ENCODE results near the gene SLC13A5.
A peak's percentile ranks its signal among the peaks of the same experiment; 100 is the strongest.

SLC13A5 gene

DNA sequence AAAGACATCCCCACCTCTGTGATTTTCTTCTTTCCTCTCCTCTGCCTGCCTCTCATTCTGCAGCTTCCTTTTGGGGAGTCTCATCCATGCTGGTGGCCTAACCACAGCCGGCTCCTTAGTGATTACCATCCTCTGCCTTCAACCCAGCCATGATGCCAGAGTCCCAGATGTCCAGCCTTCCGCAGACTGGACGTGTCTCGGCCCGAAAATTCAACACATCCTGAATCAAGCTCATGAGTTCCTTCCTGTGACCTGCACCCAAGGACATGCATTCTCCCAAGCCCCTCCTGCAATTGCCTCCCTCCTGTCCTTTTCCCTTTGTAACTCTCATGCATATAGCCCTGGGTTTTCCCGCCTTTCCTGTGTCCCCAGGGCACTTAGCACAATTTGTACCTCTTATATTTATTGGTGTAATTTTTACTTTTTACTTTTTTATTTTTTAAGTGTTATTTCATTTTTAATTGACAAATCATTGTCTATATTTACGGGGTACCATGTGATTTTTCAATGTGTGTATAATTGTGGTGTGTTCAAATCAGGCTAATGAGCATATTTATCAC is 1.2 kb upstream of the SLC13A5 start:
- no peak for DNase-seq
- no peak overlapping the region for H2BK120ac ChIP-seq (ENCODE audit: insufficient read depth, low read length, poor library complexity)
- H4K8ac ChIP-seq (ENCODE audit: low read depth, low read length) = no peak overlapping the region
- H2BK5ac ChIP-seq (ENCODE audit: low read depth, low read length, poor library complexity) = no peak overlapping the region
- H2AFZ ChIP-seq (ENCODE audit: insufficient read depth, low read length, poor library complexity) = no peak overlapping the region
- H2BK12ac ChIP-seq (ENCODE audit: low read length) = no peak overlapping the region
- H3K9me3 ChIP-seq (ENCODE audit: insufficient read depth, low read depth, low read length) = peaks cover 7% of the 10 kb centered on the region
- peaks cover 14 to 17% of the 10 kb centered on the region in 2 experiments for H3K4me1 ChIP-seq (ENCODE audit: control insufficient read depth in 1 of 2, insufficient read depth in 2 of 2, low read length in 2 of 2)
- H3K27ac ChIP-seq (ENCODE audit: low read depth, low read length) = no peak overlapping the region
- H3K18ac ChIP-seq (ENCODE audit: low read length) = no peak overlapping the region
- no CpG with 5 or more reads among the region's 7 CpGs for WGBS (ENCODE audit: extremely low coverage, insufficient coverage, insufficient read length)
- H3K27me3 ChIP-seq (ENCODE audit: insufficient read depth, low read length) = peaks cover 18% of the 10 kb centered on the region
- H3K79me1 ChIP-seq (ENCODE audit: low read length) = no peaks in the 10 kb centered on the region
- no peak overlapping the region for H3K4me2 ChIP-seq (ENCODE audit: low read length)
- peak overlapping the region; percentile 6 for H3K4me3 ChIP-seq (ENCODE audit: low read depth, low read length)
- H3K14ac ChIP-seq (ENCODE audit: low read length) = no peak overlapping the region
- H3K79me2 ChIP-seq (ENCODE audit: control insufficient read depth, insufficient read depth, low read length, poor library complexity) = no peaks in the 10 kb centered on the region
- H3K23ac ChIP-seq (ENCODE audit: low read length) = no peak overlapping the region
- no peak overlapping the region for H3K9ac ChIP-seq (ENCODE audit: low read length)
- H4K12ac ChIP-seq (ENCODE audit: low read depth, low read length) = no peak overlapping the region
- H3K36me3 ChIP-seq (ENCODE audit: control insufficient read depth in 1 of 2, insufficient read depth in 2 of 2, low read length in 2 of 2) = no peaks in the 10 kb centered on the region
- H3K4ac ChIP-seq (ENCODE audit: low read depth, low read length) = no peak overlapping the region
- no peak overlapping the region for H4K91ac ChIP-seq (ENCODE audit: low read depth, low read length)
- H2AK5ac ChIP-seq (ENCODE audit: low read length) = no peak overlapping the region

GRCh38 chr17:6713918-6714271 is 726 bp upstream of the SLC13A5 start:
- WGBS (ENCODE audit: extremely low coverage, insufficient coverage, insufficient read length) = no CpG with 5 or more reads among the region's 29 CpGs
- H2AK5ac ChIP-seq (ENCODE audit: low read length) = no peak overlapping the region

GRCh38 chr17:6712854-6713129 is 377 bp downstream of the SLC13A5 start:
- H3K4me3 ChIP-seq (ENCODE audit: low read depth, low read length) = peak overlapping the region; percentile 11
- H4K12ac ChIP-seq (ENCODE audit: low read depth, low read length) = no peak overlapping the region
- peaks cover 14 to 17% of the 10 kb centered on the region in 2 experiments for H3K4me1 ChIP-seq (ENCODE audit: control insufficient read depth in 1 of 2, insufficient read depth in 2 of 2, low read length in 2 of 2)
- no peak for DNase-seq
- H3K9me3 ChIP-seq (ENCODE audit: insufficient read depth, low read depth, low read length) = peaks cover 4% of the 10 kb centered on the region
- no peak overlapping the region for H2BK12ac ChIP-seq (ENCODE audit: low read length)
- H3K23ac ChIP-seq (ENCODE audit: low read length) = no peak overlapping the region
- no peaks in the 10 kb centered on the region for H3K79me1 ChIP-seq (ENCODE audit: low read length)
- no peak overlapping the region for H3K4ac ChIP-seq (ENCODE audit: low read depth, low read length)
- no peak overlapping the region for H3K27ac ChIP-seq (ENCODE audit: low read depth, low read length)
- no peak overlapping the region for H3K14ac ChIP-seq (ENCODE audit: low read length)
- H3K4me2 ChIP-seq (ENCODE audit: low read length) = peak overlapping the region; percentile 71
- H3K79me2 ChIP-seq (ENCODE audit: control insufficient read depth, insufficient read depth, low read length, poor library complexity) = no peaks in the 10 kb centered on the region
- peaks cover 18% of the 10 kb centered on the region for H3K27me3 ChIP-seq (ENCODE audit: insufficient read depth, low read length)
- no peak overlapping the region for H3K9ac ChIP-seq (ENCODE audit: low read length)
- H2BK5ac ChIP-seq (ENCODE audit: low read depth, low read length, poor library complexity) = no peak overlapping the region
- no peak overlapping the region for H2BK120ac ChIP-seq (ENCODE audit: insufficient read depth, low read length, poor library complexity)
- H2AFZ ChIP-seq (ENCODE audit: insufficient read depth, low read length, poor library complexity) = no peak overlapping the region
- no peak overlapping the region for H4K91ac ChIP-seq (ENCODE audit: low read depth, low read length)
- H3K36me3 ChIP-seq (ENCODE audit: control insufficient read depth in 1 of 2, insufficient read depth in 2 of 2, low read length in 2 of 2) = no peaks in the 10 kb centered on the region
- H2AK5ac ChIP-seq (ENCODE audit: low read length) = no peak overlapping the region
- no peak overlapping the region for H4K8ac ChIP-seq (ENCODE audit: low read depth, low read length)
- H3K18ac ChIP-seq (ENCODE audit: low read length) = no peak overlapping the region
- no CpG with 5 or more reads among the region's 14 CpGs for WGBS (ENCODE audit: extremely low coverage, insufficient coverage, insufficient read length)

More at GRCh38 chr17:6713918-6714271, 726 bp upstream of the SLC13A5 start:
- Histone ChIP-seq H3K79me1 (ENCODE audit: low read length) (no peaks in the 10 kb centered on the region), H3K4ac (ENCODE audit: low read depth, low read length) (no peak overlapping the region), H4K8ac (ENCODE audit: low read depth, low read length) (no peak overlapping the region), H3K79me2 (ENCODE audit: control insufficient read depth, insufficient read depth, low read length, poor library complexity) (no peaks in the 10 kb centered on the region), H3K9ac (ENCODE audit: low read length) (no peak overlapping the region), H2BK12ac (ENCODE audit: low read length) (no peak overlapping the region), H4K12ac (ENCODE audit: low read depth, low read length) (no peak overlapping the region), H3K4me2 (ENCODE audit: low read length) (peak overlapping the region; percentile 71), H3K36me3 (ENCODE audit: control insufficient read depth in 1 of 2, insufficient read depth in 2 of 2, low read length in 2 of 2) (no peaks in the 10 kb centered on the region), H3K27ac (ENCODE audit: low read depth, low read length) (no peak overlapping the region), H4K91ac (ENCODE audit: low read depth, low read length) (no peak overlapping the region), H3K4me3 (ENCODE audit: low read depth, low read length) (peak overlapping the region; percentile 6), H2AFZ (ENCODE audit: insufficient read depth, low read length, poor library complexity) (no peak overlapping the region), H2BK5ac (ENCODE audit: low read depth, low read length, poor library complexity) (no peak overlapping the region), H3K23ac (ENCODE audit: low read length) (no peak overlapping the region), H3K14ac (ENCODE audit: low read length) (no peak overlapping the region), H3K9me3 (ENCODE audit: insufficient read depth, low read depth, low read length) (peaks cover 5% of the 10 kb centered on the region), H3K4me1 (ENCODE audit: control insufficient read depth in 1 of 2, insufficient read depth in 2 of 2, low read length in 2 of 2) (peaks cover 14 to 17% of the 10 kb centered on the region in 2 experiments), H2BK120ac (ENCODE audit: insufficient read depth, low read length, poor library complexity) (no peak overlapping the region), H3K27me3 (ENCODE audit: insufficient read depth, low read length) (peaks cover 18% of the 10 kb centered on the region), H3K18ac (ENCODE audit: low read length) (no peak overlapping the region)
- no peak for DNase-seq

DNA sequence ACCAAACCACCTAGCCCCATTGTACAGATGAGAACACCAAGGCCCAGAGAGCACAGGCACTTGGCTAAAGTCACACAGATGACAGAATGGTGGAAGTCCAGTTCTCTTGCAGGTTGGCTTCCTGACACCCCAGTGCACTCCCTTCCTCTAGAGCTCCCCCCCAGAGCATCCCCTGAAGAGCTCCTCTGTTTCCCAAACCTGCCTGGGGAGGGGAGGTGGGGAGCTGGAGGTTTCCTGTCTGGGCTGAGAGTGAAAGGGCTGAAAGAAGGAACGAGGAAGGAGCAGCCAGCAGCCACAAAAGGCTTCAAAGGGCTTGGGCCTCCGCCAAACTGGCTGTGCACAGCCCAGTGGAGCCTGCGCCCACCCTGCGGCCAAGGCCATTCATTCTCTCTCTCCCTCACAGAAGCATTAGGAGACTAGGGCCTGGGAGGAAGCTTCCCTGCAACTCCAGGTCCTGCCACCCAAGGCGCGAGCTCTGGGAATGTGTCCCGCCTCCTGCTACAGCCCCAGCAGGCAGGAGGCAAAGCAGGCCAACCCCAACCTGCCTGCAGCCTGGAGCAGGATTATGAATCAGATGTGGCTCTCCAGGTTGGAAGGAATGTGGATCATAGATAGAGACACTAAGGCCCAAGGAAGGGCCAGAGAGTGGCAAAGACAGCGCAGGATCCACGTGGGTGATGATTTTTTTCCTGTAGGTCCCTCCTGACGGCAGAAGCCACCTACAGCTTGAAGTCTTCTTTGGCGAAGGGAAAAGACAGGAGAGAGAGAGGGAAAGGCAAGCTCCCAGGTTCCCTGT is 913 bp downstream of the SLC13A5 start:
- Histone ChIP-seq H3K9me3 (ENCODE audit: insufficient read depth, low read depth, low read length) (peaks cover 4% of the 10 kb centered on the region), H3K27me3 (ENCODE audit: insufficient read depth, low read length) (peaks cover 18% of the 10 kb centered on the region), H2AFZ (ENCODE audit: insufficient read depth, low read length, poor library complexity) (no peak overlapping the region), H4K91ac (ENCODE audit: low read depth, low read length) (no peak overlapping the region), H2BK5ac (ENCODE audit: low read depth, low read length, poor library complexity) (no peak overlapping the region), H3K14ac (ENCODE audit: low read length) (no peak overlapping the region), H3K4me1 (ENCODE audit: control insufficient read depth in 1 of 2, insufficient read depth in 2 of 2, low read length in 2 of 2) (peaks cover 14 to 17% of the 10 kb centered on the region in 2 experiments), H4K8ac (ENCODE audit: low read depth, low read length) (no peak overlapping the region), H2BK120ac (ENCODE audit: insufficient read depth, low read length, poor library complexity) (no peak overlapping the region), H3K27ac (ENCODE audit: low read depth, low read length) (no peak overlapping the region), H3K79me2 (ENCODE audit: control insufficient read depth, insufficient read depth, low read length, poor library complexity) (no peaks in the 10 kb centered on the region), H3K79me1 (ENCODE audit: low read length) (no peaks in the 10 kb centered on the region), H3K4me3 (ENCODE audit: low read depth, low read length) (no peak overlapping the region), H3K18ac (ENCODE audit: low read length) (no peak overlapping the region), H3K23ac (ENCODE audit: low read length) (no peak overlapping the region), H2AK5ac (ENCODE audit: low read length) (no peak overlapping the region), H3K4ac (ENCODE audit: low read depth, low read length) (no peak overlapping the region), H2BK12ac (ENCODE audit: low read length) (no peak overlapping the region), H4K12ac (ENCODE audit: low read depth, low read length) (no peak overlapping the region), H3K4me2 (ENCODE audit: low read length) (peak overlapping the region; percentile 71), H3K36me3 (ENCODE audit: control insufficient read depth in 1 of 2, insufficient read depth in 2 of 2, low read length in 2 of 2) (no peaks in the 10 kb centered on the region), H3K9ac (ENCODE audit: low read length) (no peak overlapping the region)
- no CpG with 5 or more reads among the region's 11 CpGs for WGBS (ENCODE audit: extremely low coverage, insufficient coverage, insufficient read length)
- DNase-seq = peak; percentile 21 to 29

Measured in trophoblast cell (in vitro differentiated cells and primary cell).